ENCODE data around the gene PDK1. TPM values are rescaled to one million over a fixed set of nuclear protein-coding genes. Genes with fewer than 3 reads are reported as not detected.

PDK1 gene
- polyA plus RNA-seq, 1 experiment, result 40.0 TPM

GRCh38 chr2:172597176-172597842 lies 41.4 kb downstream of the PDK1 start:
- DNase-seq (ENCODE audit: low read depth), result no peak
- Histone ChIP-seq H3K4me3 (ENCODE audit: low read depth, low read length) (no peak overlapping the region), H3K36me3 (ENCODE audit: control insufficient read depth, insufficient read depth, low read length) (peaks cover 2% of the 10 kb centered on the region), H3K27me3 (ENCODE audit: control insufficient read depth, insufficient read depth, low read length) (no peaks in the 10 kb centered on the region)
- ChIA-PET CTCF (interaction anchor here (0.8 to 2.1 kb wide), 6 partner anchors 10 to 77 kb away, joined by 3 to 5 read pairs (median 4); no protein-coding TSS in a partner anchor), POLR2A (no interaction called here)
- no peak for TF ChIP-seq CTCF (IDR thresholded peaks at IDR 0.05; ENCODE audit: insufficient read depth, low read depth, low read length)

GRCh38 chr2:172599947-172600346 lies 44.1 kb downstream of the PDK1 start:
- ChIA-PET POLR2A (no interaction called here), CTCF (no interaction called here)
- H3K27me3 ChIP-seq (ENCODE audit: control insufficient read depth, insufficient read depth, low read length), result no peaks in the 10 kb centered on the region
- no peak for TF ChIP-seq CTCF (IDR thresholded peaks at IDR 0.05; ENCODE audit: insufficient read depth, low read depth, low read length)
- no peak for DNase-seq (ENCODE audit: low read depth)
- H3K36me3 ChIP-seq (ENCODE audit: control insufficient read depth, insufficient read depth, low read length), result peaks cover 4% of the 10 kb centered on the region
- no peak overlapping the region for H3K4me3 ChIP-seq (ENCODE audit: low read depth, low read length)

GRCh38 chr2:172600557-172601008 lies 44.7 kb downstream of the PDK1 start:
- Histone ChIP-seq H3K4me3 (ENCODE audit: low read depth, low read length) (no peak overlapping the region), H3K27me3 (ENCODE audit: control insufficient read depth, insufficient read depth, low read length) (no peaks in the 10 kb centered on the region), H3K36me3 (ENCODE audit: control insufficient read depth, insufficient read depth, low read length) (peaks cover 4% of the 10 kb centered on the region)
- ChIA-PET POLR2A (no interaction called here), CTCF (no interaction called here)
- TF ChIP-seq CTCF (IDR thresholded peaks at IDR 0.05; ENCODE audit: insufficient read depth, low read depth, low read length), result no peak
- no peak for DNase-seq (ENCODE audit: low read depth)

GRCh38 chr2:172606285-172606684 lies 50.4 kb downstream of the PDK1 start:
- TF ChIP-seq CTCF (IDR thresholded peaks at IDR 0.05; ENCODE audit: insufficient read depth, low read depth, low read length), result no peak
- Histone ChIP-seq H3K36me3 (ENCODE audit: control insufficient read depth, insufficient read depth, low read length) (peaks cover 4% of the 10 kb centered on the region), H3K27me3 (ENCODE audit: control insufficient read depth, insufficient read depth, low read length) (no peaks in the 10 kb centered on the region), H3K4me3 (ENCODE audit: low read depth, low read length) (no peak overlapping the region)
- CTCF ChIA-PET, result no interaction called here
- POLR2A ChIA-PET, result no interaction called here
- DNase-seq (ENCODE audit: low read depth), result no peak

GRCh38 chr2:172607379-172607928 lies 51.6 kb downstream of the PDK1 start:
- Histone ChIP-seq H3K27me3 (ENCODE audit: control insufficient read depth, insufficient read depth, low read length) (no peaks in the 10 kb centered on the region), H3K36me3 (ENCODE audit: control insufficient read depth, insufficient read depth, low read length) (peaks cover 4% of the 10 kb centered on the region), H3K4me3 (ENCODE audit: low read depth, low read length) (no peak overlapping the region)
- TF ChIP-seq CTCF (IDR thresholded peaks at IDR 0.05; ENCODE audit: insufficient read depth, low read depth, low read length), result no peak
- POLR2A ChIA-PET, result no interaction called here
- no peak for DNase-seq (ENCODE audit: low read depth)
- CTCF ChIA-PET, result interaction anchor here (1.0 kb wide), 1 partner anchor 10 kb away, joined by 3 read pairs; no protein-coding TSS in a partner anchor
